C4-2B (cell line): Measurements from ENCODE around the gene IQGAP2.

Experiments
- ZFX ChIP-seq: fragments of 450-650 bp; IDR thresholded peaks from 2 replicates; pipeline ENCODE4 v1.6.1; 2017
- TF ChIP-seq, protein P1 (sequence below): fragments of 450-650 bp; conservative IDR thresholded peaks from 2 replicates; pipeline ENCODE4 v1.5.1; 2017; ENCODE audit warnings: mild to moderate bottlenecking

DNA sequence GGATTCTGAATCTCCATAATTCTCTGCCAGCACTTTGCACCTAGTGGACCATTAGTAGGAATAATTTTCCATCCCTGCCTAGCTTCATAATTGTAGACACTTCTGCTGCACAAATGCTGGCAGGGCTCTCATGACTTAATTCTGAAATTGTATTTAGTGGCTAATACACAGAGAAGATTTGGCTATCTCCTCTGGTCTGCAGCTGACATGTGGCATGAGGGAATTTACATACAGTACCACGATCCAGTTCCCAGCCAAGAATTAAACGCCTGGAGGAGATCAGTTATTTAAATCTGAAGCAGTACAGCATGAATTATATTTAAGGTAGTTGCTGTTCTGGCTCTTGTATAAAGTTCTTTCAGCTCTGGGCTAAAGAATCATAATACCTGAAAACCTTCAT lies 46.5 kb downstream of the IQGAP2 start:
- TF ChIP-seq, protein P1, sequence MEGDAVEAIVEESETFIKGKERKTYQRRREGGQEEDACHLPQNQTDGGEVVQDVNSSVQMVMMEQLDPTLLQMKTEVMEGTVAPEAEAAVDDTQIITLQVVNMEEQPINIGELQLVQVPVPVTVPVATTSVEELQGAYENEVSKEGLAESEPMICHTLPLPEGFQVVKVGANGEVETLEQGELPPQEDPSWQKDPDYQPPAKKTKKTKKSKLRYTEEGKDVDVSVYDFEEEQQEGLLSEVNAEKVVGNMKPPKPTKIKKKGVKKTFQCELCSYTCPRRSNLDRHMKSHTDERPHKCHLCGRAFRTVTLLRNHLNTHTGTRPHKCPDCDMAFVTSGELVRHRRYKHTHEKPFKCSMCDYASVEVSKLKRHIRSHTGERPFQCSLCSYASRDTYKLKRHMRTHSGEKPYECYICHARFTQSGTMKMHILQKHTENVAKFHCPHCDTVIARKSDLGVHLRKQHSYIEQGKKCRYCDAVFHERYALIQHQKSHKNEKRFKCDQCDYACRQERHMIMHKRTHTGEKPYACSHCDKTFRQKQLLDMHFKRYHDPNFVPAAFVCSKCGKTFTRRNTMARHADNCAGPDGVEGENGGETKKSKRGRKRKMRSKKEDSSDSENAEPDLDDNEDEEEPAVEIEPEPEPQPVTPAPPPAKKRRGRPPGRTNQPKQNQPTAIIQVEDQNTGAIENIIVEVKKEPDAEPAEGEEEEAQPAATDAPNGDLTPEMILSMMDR: no peak
- no peak for TF ChIP-seq ZFX
